CD8-positive, alpha-beta memory T cell (primary cell): ENCODE results near the gene PLA2G2A. TPM values are rescaled to one million over a fixed set of nuclear protein-coding genes. Genes with fewer than 3 reads are reported as not detected.

ENCODE experiments used
- CTCF ChIA-PET: fragments of 350-600 bp; sonication (Branson Sonifier 250); formaldehyde crosslinking; loops from one replicate; lab custom pipeline; 2021; ENCODE audit warnings: antibody characterized with exemption; lab: Charles Lee
- POLR2A ChIA-PET: fragments of 350-600 bp; sonication (Branson Sonifier 250); formaldehyde crosslinking; loops from one replicate; lab custom pipeline; 2021; ENCODE audit warnings: antibody characterized with exemption; lab: Charles Lee
- DNase-seq, 5 donors: peaks; one replicate each; pipeline versions ENCODE4 v3.0.0 to v3.0.0-alpha.2; 2020 to 2022; ENCODE audit warnings: mixed read lengths in 1 of 5
- H3K27ac ChIP-seq: one replicate; pipeline ENCODE4 v1.7.0; 2013; ENCODE audit warnings: low read depth, mild to moderate bottlenecking, low read length, moderate library complexity
- H3K27me3 ChIP-seq: 2 replicates; pipeline ENCODE4 v1.7.0; 2013; ENCODE audit warnings: low read length, mild to moderate bottlenecking; ENCODE audit not compliant: insufficient read depth, poor library complexity, severe bottlenecking
- H3K36me3 ChIP-seq: 2 replicates; pipeline ENCODE4 v1.7.0; 2013; ENCODE audit warnings: mild to moderate bottlenecking, low read length, moderate library complexity; ENCODE audit not compliant: insufficient read depth
- H3K4me1 ChIP-seq: 2 replicates; pipeline ENCODE4 v1.7.0; 2013; ENCODE audit warnings: mild to moderate bottlenecking, low read length, moderate library complexity; ENCODE audit not compliant: insufficient read depth
- H3K4me3 ChIP-seq: 2 replicates; pipeline ENCODE4 v1.7.0; 2013; ENCODE audit warnings: mild to moderate bottlenecking, low read length
- H3K9me3 ChIP-seq: 2 replicates; pipeline ENCODE4 v1.7.0; 2013; ENCODE audit warnings: mild to moderate bottlenecking, low read length
- H3K27ac Mint-ChIP-seq, 8 donors: one replicate each; pipeline ENCODE4 v1.8.0; 2020 to 2021; ENCODE audit warnings: mixed read lengths in 8 of 8, mild to moderate bottlenecking in 6 of 8, inconsistent platforms in 3 of 8, moderate library complexity in 3 of 8
- H3K27me3 Mint-ChIP-seq, 2 donors: one replicate each; pipeline ENCODE4 v1.8.0; 2020 to 2021; ENCODE audit warnings: mixed read lengths in 2 of 2, mild to moderate bottlenecking in 1 of 2, moderate library complexity in 1 of 2
- H3K36me3 Mint-ChIP-seq, 3 donors: one replicate each; pipeline ENCODE4 v1.8.0; 2020 to 2021; ENCODE audit warnings: mixed read lengths in 3 of 3, inconsistent platforms in 1 of 3, mild to moderate bottlenecking in 1 of 3
- H3K4me1 Mint-ChIP-seq, 3 donors: one replicate each; pipeline ENCODE4 v1.8.0; 2020 to 2021; ENCODE audit warnings: mixed read lengths in 3 of 3, inconsistent platforms in 1 of 3, mild to moderate bottlenecking in 1 of 3
- H3K4me3 Mint-ChIP-seq, 7 donors: one replicate each; pipeline ENCODE4 v1.8.0; 2020 to 2021; ENCODE audit warnings: mixed read lengths in 7 of 7, mild to moderate bottlenecking in 6 of 7, moderate library complexity in 4 of 7, inconsistent platforms in 2 of 7
- H3K9me3 Mint-ChIP-seq, 5 donors: one replicate each; pipeline ENCODE4 v1.8.0; 2020 to 2022; ENCODE audit warnings: mixed read lengths in 5 of 5, mild to moderate bottlenecking in 3 of 5, moderate library complexity in 2 of 5, inconsistent platforms in 1 of 5
- polyA plus RNA-seq: library from polyadenylated mRNA; unstranded; fragments of 300-500 nt; fragmentation: Illumina TruSeq; gene quantifications from one replicate; pipeline ENCODE4 v1.2.3, GENCODE V29; 2021
- total RNA-seq, 2 experiments: library from RNA; stranded (reverse); gene quantifications; one replicate each; pipeline ENCODE4 v1.2.3, GENCODE V29; 2021

The PLA2G2A gene
- total and polyA plus RNA-seq, 3 experiments from 2014 or later = not detected

GRCh38 chr1:19969898-19970660 lies 9.3 kb downstream of the PLA2G2A start:
- no peaks in the 10 kb centered on the region for H3K36me3 ChIP-seq
- Mint-ChIP-seq H3K4me3 (no peak overlapping the region), H3K4me1 (no peaks in the 10 kb centered on the region), H3K9me3 (no peaks in the 10 kb centered on the region), H3K27me3 (peaks cover 17 to 43% of the 10 kb centered on the region in 2 donors), H3K36me3 (peaks cover 0 to 4% (median 0%) of the 10 kb centered on the region in 3 donors), H3K27ac (peak overlapping the region in 1 of 8 donors; percentile 56)
- no peaks in the 10 kb centered on the region for H3K4me1 ChIP-seq
- H3K27me3 ChIP-seq = no peaks in the 10 kb centered on the region
- no peak overlapping the region for H3K27ac ChIP-seq
- no peak overlapping the region for H3K4me3 ChIP-seq
- H3K9me3 ChIP-seq = no peaks in the 10 kb centered on the region
- CTCF ChIA-PET = no interaction called here
- DNase-seq = no peak
- POLR2A ChIA-PET = no interaction called here

- Mint-ChIP-seq H3K27ac (no peak overlapping the region), H3K27me3 (peaks cover 17 to 45% of the 10 kb centered on the region in 2 donors), H3K4me3 (no peak overlapping the region), H3K4me1 (no peaks in the 10 kb centered on the region), H3K36me3 (peaks cover 0 to 4% (median 0%) of the 10 kb centered on the region in 3 donors), H3K9me3 (peaks cover 0 to 7% (median 3%) of the 10 kb centered on the region in 5 donors)
- Histone ChIP-seq H3K27me3 (no peaks in the 10 kb centered on the region), H3K4me1 (no peaks in the 10 kb centered on the region), H3K27ac (no peak overlapping the region), H3K4me3 (no peak overlapping the region), H3K9me3 (no peaks in the 10 kb centered on the region), H3K36me3 (no peaks in the 10 kb centered on the region)
- ChIA-PET POLR2A (no interaction called here), CTCF (no interaction called here)
- no peak for DNase-seq
Observed at GRCh38 chr1:19967808-19968207, 11.6 kb downstream of the PLA2G2A start.

GRCh38 chr1:19964542-19964941 lies 14.9 kb downstream of the PLA2G2A start:
- no peaks in the 10 kb centered on the region for H3K4me1 ChIP-seq
- ChIA-PET POLR2A (no interaction called here), CTCF (no interaction called here)
- Mint-ChIP-seq H3K27me3 (peaks cover 18 to 42% of the 10 kb centered on the region in 2 donors), H3K9me3 (peaks cover 2 to 9% (median 5%) of the 10 kb centered on the region in 5 donors), H3K36me3 (peaks cover 0 to 4% (median 0%) of the 10 kb centered on the region in 3 donors), H3K4me1 (no peaks in the 10 kb centered on the region), H3K27ac (no peak overlapping the region), H3K4me3 (no peak overlapping the region)
- H3K9me3 ChIP-seq = no peaks in the 10 kb centered on the region
- no peak overlapping the region for H3K27ac ChIP-seq
- no peaks in the 10 kb centered on the region for H3K27me3 ChIP-seq
- no peak overlapping the region for H3K4me3 ChIP-seq
- no peak for DNase-seq
- no peaks in the 10 kb centered on the region for H3K36me3 ChIP-seq

GRCh38 chr1:19963636-19964035 lies 15.8 kb downstream of the PLA2G2A start:
- no peaks in the 10 kb centered on the region for H3K4me1 Mint-ChIP-seq
- Histone ChIP-seq H3K4me1 (no peaks in the 10 kb centered on the region), H3K9me3 (no peaks in the 10 kb centered on the region), H3K27ac (no peak overlapping the region), H3K27me3 (no peaks in the 10 kb centered on the region), H3K4me3 (no peak overlapping the region), H3K36me3 (no peaks in the 10 kb centered on the region)
- peaks cover 0 to 4% (median 0%) of the 10 kb centered on the region in 3 donors for H3K36me3 Mint-ChIP-seq
- H3K27me3 Mint-ChIP-seq = peaks cover 19 to 48% of the 10 kb centered on the region in 2 donors
- H3K9me3 Mint-ChIP-seq = peaks cover 2 to 9% (median 5%) of the 10 kb centered on the region in 5 donors
- POLR2A ChIA-PET = no interaction called here
- no peak for DNase-seq
- H3K4me3 Mint-ChIP-seq = no peak overlapping the region
- no peak overlapping the region for H3K27ac Mint-ChIP-seq
- CTCF ChIA-PET = no interaction called here

GRCh38 chr1:19960591-19960990 lies 18.8 kb downstream of the PLA2G2A start:
- H3K27ac ChIP-seq = no peak overlapping the region
- Mint-ChIP-seq H3K36me3 (peaks cover 0 to 3% (median 0%) of the 10 kb centered on the region in 3 donors), H3K27me3 (peaks cover 19 to 51% of the 10 kb centered on the region in 2 donors), H3K4me3 (no peak overlapping the region), H3K9me3 (peaks cover 2 to 9% (median 5%) of the 10 kb centered on the region in 5 donors), H3K27ac (no peak overlapping the region), H3K4me1 (no peaks in the 10 kb centered on the region)
- no peak for DNase-seq
- no peaks in the 10 kb centered on the region for H3K36me3 ChIP-seq
- no peaks in the 10 kb centered on the region for H3K4me1 ChIP-seq
- CTCF ChIA-PET = no interaction called here
- H3K27me3 ChIP-seq = no peaks in the 10 kb centered on the region
- H3K9me3 ChIP-seq = no peaks in the 10 kb centered on the region
- POLR2A ChIA-PET = no interaction called here
- no peak overlapping the region for H3K4me3 ChIP-seq

- H3K4me1 Mint-ChIP-seq = no peaks in the 10 kb centered on the region
- no peak overlapping the region for H3K27ac ChIP-seq
- no peaks in the 10 kb centered on the region for H3K9me3 ChIP-seq
- H3K4me1 ChIP-seq = no peaks in the 10 kb centered on the region
- no peak for DNase-seq
- peaks cover 0 to 9% (median 7%) of the 10 kb centered on the region in 5 donors for H3K9me3 Mint-ChIP-seq
- H3K27me3 ChIP-seq = no peaks in the 10 kb centered on the region
- peaks cover 0 to 1% (median 0%) of the 10 kb centered on the region in 3 donors for H3K36me3 Mint-ChIP-seq
- POLR2A ChIA-PET = no interaction called here
- no peak overlapping the region for H3K27ac Mint-ChIP-seq
- CTCF ChIA-PET = no interaction called here
- no peak overlapping the region for H3K4me3 Mint-ChIP-seq
- peaks cover 17 to 55% of the 10 kb centered on the region in 2 donors for H3K27me3 Mint-ChIP-seq
- no peaks in the 10 kb centered on the region for H3K36me3 ChIP-seq
- H3K4me3 ChIP-seq = no peak overlapping the region
Observed at GRCh38 chr1:19957779-19958178, 21.6 kb downstream of the PLA2G2A start.

GRCh38 chr1:19955534-19956170 lies 23.8 kb downstream of the PLA2G2A start:
- Mint-ChIP-seq H3K36me3 (peaks cover 0 to 1% (median 0%) of the 10 kb centered on the region in 3 donors), H3K27me3 (peaks cover 23 to 49% of the 10 kb centered on the region in 2 donors), H3K9me3 (peaks cover 0 to 5% (median 5%) of the 10 kb centered on the region in 5 donors), H3K4me3 (no peak overlapping the region), H3K4me1 (no peaks in the 10 kb centered on the region), H3K27ac (no peak overlapping the region)
- no peak overlapping the region for H3K4me3 ChIP-seq
- ChIA-PET CTCF (no interaction called here), POLR2A (no interaction called here)
- no peaks in the 10 kb centered on the region for H3K36me3 ChIP-seq
- no peaks in the 10 kb centered on the region for H3K4me1 ChIP-seq
- H3K27me3 ChIP-seq = no peaks in the 10 kb centered on the region
- no peaks in the 10 kb centered on the region for H3K9me3 ChIP-seq
- DNase-seq = no peak
- no peak overlapping the region for H3K27ac ChIP-seq

- Mint-ChIP-seq H3K4me3 (no peak overlapping the region), H3K4me1 (no peaks in the 10 kb centered on the region), H3K9me3 (peaks cover 0 to 5% (median 5%) of the 10 kb centered on the region in 5 donors), H3K36me3 (peaks cover 0 to 1% (median 0%) of the 10 kb centered on the region in 3 donors), H3K27ac (no peak overlapping the region), H3K27me3 (peaks cover 14 to 43% of the 10 kb centered on the region in 2 donors)
- H3K4me1 ChIP-seq = no peaks in the 10 kb centered on the region
- H3K27ac ChIP-seq = no peak overlapping the region
- ChIA-PET CTCF (no interaction called here), POLR2A (no interaction called here)
- H3K27me3 ChIP-seq = no peaks in the 10 kb centered on the region
- H3K4me3 ChIP-seq = no peak overlapping the region
- no peaks in the 10 kb centered on the region for H3K9me3 ChIP-seq
- DNase-seq = no peak
- H3K36me3 ChIP-seq = no peaks in the 10 kb centered on the region
Observed at GRCh38 chr1:19954059-19954458, 25.4 kb downstream of the PLA2G2A start.
